ENCODE data around the gene SEC24C.

- TF ChIP-seq CTCF (IDR thresholded peaks at IDR 0.05) (no peak), POLR2A (IDR thresholded peaks at IDR 0.05) (no peak)
Observed at GRCh38 chr10:73762915-73763314, 18.7 kb downstream of the SEC24C start.

Measured in right lobe of liver (tissue), 4 donors.